ENCODE data around the gene GATD1. TPM values are rescaled to one million over a fixed set of nuclear protein-coding genes. Genes with fewer than 3 reads are reported as not detected.

The GATD1 gene
- polyA plus RNA-seq, 1 donor from 2014 or later: 146 TPM

DNA sequence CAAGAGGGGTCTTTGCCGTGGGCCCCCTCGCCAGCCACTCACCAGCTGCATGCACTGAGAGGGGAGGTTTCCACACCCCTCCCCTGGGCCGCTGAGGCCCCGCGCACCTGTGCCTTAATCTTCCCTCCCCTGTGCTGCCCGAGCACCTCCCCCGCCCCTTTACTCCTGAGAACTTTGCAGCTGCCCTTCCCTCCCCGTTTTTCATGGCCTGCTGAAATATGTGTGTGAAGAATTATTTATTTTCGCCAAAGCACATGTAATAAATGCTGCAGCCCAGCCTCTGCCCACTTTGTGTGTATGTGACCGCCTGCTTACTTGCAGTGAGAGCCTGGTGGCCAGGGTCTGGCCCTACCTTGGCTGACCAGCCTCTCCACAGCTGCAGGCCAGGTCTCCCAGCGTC, 47.7 kb upstream of the GATD1 start:
- no peaks in the 10 kb centered on the region for H3K9me2 ChIP-seq (ENCODE audit: insufficient read depth, low read length)
- no peak overlapping the region for H2AFZ ChIP-seq (ENCODE audit: low read depth, low read length)
- peaks cover 29% of the 10 kb centered on the region for H3K27me3 ChIP-seq (ENCODE audit: insufficient read depth, low read depth, low read length)
- H3K4me3 ChIP-seq (ENCODE audit: low read length): no peak overlapping the region
- H3F3A ChIP-seq (ENCODE audit: insufficient read depth, low read length, poor library complexity, severe bottlenecking): no peaks in the 10 kb centered on the region
- H3K4me2 ChIP-seq (ENCODE audit: low read length): no peak overlapping the region
- H3K79me2 ChIP-seq (replicated peaks; ENCODE audit: insufficient read depth, low read length): peaks cover 3% of the 10 kb centered on the region
- H3K9me3 ChIP-seq (ENCODE audit: low read length): no peaks in the 10 kb centered on the region
- no peak overlapping the region for H3K27ac ChIP-seq (ENCODE audit: low read length)
- H3K36me3 ChIP-seq (ENCODE audit: insufficient read depth, low read length): no peaks in the 10 kb centered on the region
- TF ChIP-seq MXI1 (conservative IDR thresholded peaks at IDR 0.05; ENCODE audit: poor library complexity, severe bottlenecking): no peak
- no peak for TF ChIP-seq EZH2 (IDR thresholded peaks at IDR 0.05; ENCODE audit: borderline replicate concordance, insufficient read depth, low read length, poor library complexity, severe bottlenecking)
- TF ChIP-seq EP300 (conservative IDR thresholded peaks at IDR 0.05; ENCODE audit: poor library complexity, severe bottlenecking): no peak
- TF ChIP-seq, protein P1, sequence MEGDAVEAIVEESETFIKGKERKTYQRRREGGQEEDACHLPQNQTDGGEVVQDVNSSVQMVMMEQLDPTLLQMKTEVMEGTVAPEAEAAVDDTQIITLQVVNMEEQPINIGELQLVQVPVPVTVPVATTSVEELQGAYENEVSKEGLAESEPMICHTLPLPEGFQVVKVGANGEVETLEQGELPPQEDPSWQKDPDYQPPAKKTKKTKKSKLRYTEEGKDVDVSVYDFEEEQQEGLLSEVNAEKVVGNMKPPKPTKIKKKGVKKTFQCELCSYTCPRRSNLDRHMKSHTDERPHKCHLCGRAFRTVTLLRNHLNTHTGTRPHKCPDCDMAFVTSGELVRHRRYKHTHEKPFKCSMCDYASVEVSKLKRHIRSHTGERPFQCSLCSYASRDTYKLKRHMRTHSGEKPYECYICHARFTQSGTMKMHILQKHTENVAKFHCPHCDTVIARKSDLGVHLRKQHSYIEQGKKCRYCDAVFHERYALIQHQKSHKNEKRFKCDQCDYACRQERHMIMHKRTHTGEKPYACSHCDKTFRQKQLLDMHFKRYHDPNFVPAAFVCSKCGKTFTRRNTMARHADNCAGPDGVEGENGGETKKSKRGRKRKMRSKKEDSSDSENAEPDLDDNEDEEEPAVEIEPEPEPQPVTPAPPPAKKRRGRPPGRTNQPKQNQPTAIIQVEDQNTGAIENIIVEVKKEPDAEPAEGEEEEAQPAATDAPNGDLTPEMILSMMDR (IDR thresholded peaks at IDR 0.05; ENCODE audit: poor library complexity, severe bottlenecking): no peak
- TF ChIP-seq POLR2AphosphoS5 (IDR thresholded peaks at IDR 0.05): no peak
- TF ChIP-seq TAF1 (IDR thresholded peaks at IDR 0.05; ENCODE audit: low read depth): no peak
- no peak for TF ChIP-seq RAD21 (conservative IDR thresholded peaks at IDR 0.05)
- no peak for TF ChIP-seq SMC3 (conservative IDR thresholded peaks at IDR 0.05; ENCODE audit: poor library complexity)
- TF ChIP-seq, protein P2, sequence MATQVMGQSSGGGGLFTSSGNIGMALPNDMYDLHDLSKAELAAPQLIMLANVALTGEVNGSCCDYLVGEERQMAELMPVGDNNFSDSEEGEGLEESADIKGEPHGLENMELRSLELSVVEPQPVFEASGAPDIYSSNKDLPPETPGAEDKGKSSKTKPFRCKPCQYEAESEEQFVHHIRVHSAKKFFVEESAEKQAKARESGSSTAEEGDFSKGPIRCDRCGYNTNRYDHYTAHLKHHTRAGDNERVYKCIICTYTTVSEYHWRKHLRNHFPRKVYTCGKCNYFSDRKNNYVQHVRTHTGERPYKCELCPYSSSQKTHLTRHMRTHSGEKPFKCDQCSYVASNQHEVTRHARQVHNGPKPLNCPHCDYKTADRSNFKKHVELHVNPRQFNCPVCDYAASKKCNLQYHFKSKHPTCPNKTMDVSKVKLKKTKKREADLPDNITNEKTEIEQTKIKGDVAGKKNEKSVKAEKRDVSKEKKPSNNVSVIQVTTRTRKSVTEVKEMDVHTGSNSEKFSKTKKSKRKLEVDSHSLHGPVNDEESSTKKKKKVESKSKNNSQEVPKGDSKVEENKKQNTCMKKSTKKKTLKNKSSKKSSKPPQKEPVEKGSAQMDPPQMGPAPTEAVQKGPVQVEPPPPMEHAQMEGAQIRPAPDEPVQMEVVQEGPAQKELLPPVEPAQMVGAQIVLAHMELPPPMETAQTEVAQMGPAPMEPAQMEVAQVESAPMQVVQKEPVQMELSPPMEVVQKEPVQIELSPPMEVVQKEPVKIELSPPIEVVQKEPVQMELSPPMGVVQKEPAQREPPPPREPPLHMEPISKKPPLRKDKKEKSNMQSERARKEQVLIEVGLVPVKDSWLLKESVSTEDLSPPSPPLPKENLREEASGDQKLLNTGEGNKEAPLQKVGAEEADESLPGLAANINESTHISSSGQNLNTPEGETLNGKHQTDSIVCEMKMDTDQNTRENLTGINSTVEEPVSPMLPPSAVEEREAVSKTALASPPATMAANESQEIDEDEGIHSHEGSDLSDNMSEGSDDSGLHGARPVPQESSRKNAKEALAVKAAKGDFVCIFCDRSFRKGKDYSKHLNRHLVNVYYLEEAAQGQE (IDR thresholded peaks at IDR 0.05; ENCODE audit: borderline replicate concordance): no peak
- H4K20me1 ChIP-seq (ENCODE audit: insufficient read depth): no peaks in the 10 kb centered on the region
- H3K9ac ChIP-seq (ENCODE audit: low read length): no peak overlapping the region

DNA sequence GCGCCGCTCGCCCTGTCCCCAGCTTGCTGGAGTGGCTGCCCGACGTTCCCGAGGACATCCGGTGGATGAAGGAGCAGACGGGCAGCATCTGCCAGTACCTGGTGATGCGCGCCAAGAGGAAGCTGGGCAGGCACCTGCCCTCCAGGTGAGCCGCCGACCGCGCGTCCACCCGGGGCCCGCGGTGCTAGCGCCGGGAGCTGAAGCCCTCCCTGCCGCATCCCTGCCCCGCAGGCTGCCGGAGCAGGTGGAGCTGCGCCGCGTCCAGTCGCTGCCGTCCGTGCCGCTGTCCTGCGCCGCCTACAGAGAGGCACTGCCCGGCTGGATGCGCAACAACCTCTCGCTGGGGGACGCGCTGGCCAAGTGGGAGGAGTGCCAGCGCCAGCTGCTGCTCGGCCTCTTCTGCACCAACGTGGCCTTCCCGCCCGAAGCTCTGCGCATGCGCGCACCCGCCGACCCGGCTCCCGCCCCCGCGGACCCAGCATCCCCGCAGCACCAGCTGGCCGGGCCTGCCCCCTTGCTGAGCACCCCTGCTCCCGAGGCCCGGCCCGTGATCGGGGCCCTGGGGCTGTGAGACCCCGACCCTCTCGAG, 47.1 kb upstream of the GATD1 start:
- no peaks in the 10 kb centered on the region for H3K9me3 ChIP-seq (ENCODE audit: low read length)
- TF ChIP-seq EP300 (conservative IDR thresholded peaks at IDR 0.05; ENCODE audit: poor library complexity, severe bottlenecking) (no peak), POLR2AphosphoS5 (IDR thresholded peaks at IDR 0.05) (no peak), RAD21 (conservative IDR thresholded peaks at IDR 0.05) (no peak), SMC3 (conservative IDR thresholded peaks at IDR 0.05; ENCODE audit: poor library complexity) (no peak), EZH2 (IDR thresholded peaks at IDR 0.05; ENCODE audit: borderline replicate concordance, insufficient read depth, low read length, poor library complexity, severe bottlenecking) (no peak), MXI1 (conservative IDR thresholded peaks at IDR 0.05; ENCODE audit: poor library complexity, severe bottlenecking) (no peak)
- TF ChIP-seq, protein P2 (IDR thresholded peaks at IDR 0.05; ENCODE audit: borderline replicate concordance): no peak
- H3F3A ChIP-seq (ENCODE audit: insufficient read depth, low read length, poor library complexity, severe bottlenecking): no peaks in the 10 kb centered on the region
- no peaks in the 10 kb centered on the region for H3K9me2 ChIP-seq (ENCODE audit: insufficient read depth, low read length)
- H3K27me3 ChIP-seq (ENCODE audit: insufficient read depth, low read depth, low read length): peaks cover 23% of the 10 kb centered on the region
- H3K9ac ChIP-seq (ENCODE audit: low read length): no peak overlapping the region
- no peak overlapping the region for H2AFZ ChIP-seq (ENCODE audit: low read depth, low read length)
- peaks cover 3% of the 10 kb centered on the region for H3K79me2 ChIP-seq (replicated peaks; ENCODE audit: insufficient read depth, low read length)
- no peaks in the 10 kb centered on the region for H3K36me3 ChIP-seq (ENCODE audit: insufficient read depth, low read length)
- no peak overlapping the region for H3K4me2 ChIP-seq (ENCODE audit: low read length)
- H3K4me3 ChIP-seq (ENCODE audit: low read length): no peak overlapping the region
- H4K20me1 ChIP-seq (ENCODE audit: insufficient read depth): no peaks in the 10 kb centered on the region
- no peak overlapping the region for H3K27ac ChIP-seq (ENCODE audit: low read length)

Measured in neural cell (in vitro differentiated cells).